Measurements from ENCODE around the gene ARF1. TPM values are rescaled to one million over a fixed set of nuclear protein-coding genes. Genes with fewer than 3 reads are reported as not detected.

ARF1 gene
- total and polyA plus RNA-seq, 5 experiments from 2014 or later: 201 to 385 (median 332) TPM

DNA sequence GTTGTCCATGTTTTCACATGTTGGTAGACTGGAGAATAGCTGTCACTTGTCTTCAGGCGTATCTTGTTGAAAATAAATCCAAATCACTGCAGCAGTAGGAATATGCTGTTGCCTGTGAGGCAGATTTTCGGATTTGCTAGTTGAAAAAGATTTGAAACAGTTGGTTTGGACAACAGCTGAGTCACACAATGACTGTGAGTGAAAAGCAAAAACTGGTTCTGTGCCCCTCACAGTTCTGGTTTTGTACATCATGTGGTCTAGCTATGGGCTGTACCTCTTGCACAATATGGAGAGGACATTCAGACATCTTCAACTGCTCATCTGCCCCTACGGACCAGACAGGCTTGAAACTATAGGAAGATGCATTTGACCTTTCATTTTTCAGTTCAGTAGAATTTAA is 1.8 kb downstream of the ARF1 start:
- peaks cover 0 to 19% (median 0%) of the 10 kb centered on the region in 3 donors for H3K36me3 Mint-ChIP-seq
- ATAC-seq (no peak), DNase-seq (no peak)
- peak overlapping the region; percentile 88 to 96 (median 94) for H3K4me3 Mint-ChIP-seq
- no peaks in the 10 kb centered on the region for H3K27me3 Mint-ChIP-seq
- H3K9me3 Mint-ChIP-seq: no peaks in the 10 kb centered on the region
- peaks cover 39 to 74% (median 68%) of the 10 kb centered on the region in 4 donors for H3K4me1 Mint-ChIP-seq
- H3K27ac Mint-ChIP-seq: peak overlapping the region; percentile 54 to 99 (median 96)
- POLR2A ChIA-PET: interaction anchor here (0.9 to 3.6 kb wide), 4 partner anchors 16 to 402 kb away, joined by 3 to 30 read pairs (median 4); partner anchors contain the start of gene MRPL55

DNA sequence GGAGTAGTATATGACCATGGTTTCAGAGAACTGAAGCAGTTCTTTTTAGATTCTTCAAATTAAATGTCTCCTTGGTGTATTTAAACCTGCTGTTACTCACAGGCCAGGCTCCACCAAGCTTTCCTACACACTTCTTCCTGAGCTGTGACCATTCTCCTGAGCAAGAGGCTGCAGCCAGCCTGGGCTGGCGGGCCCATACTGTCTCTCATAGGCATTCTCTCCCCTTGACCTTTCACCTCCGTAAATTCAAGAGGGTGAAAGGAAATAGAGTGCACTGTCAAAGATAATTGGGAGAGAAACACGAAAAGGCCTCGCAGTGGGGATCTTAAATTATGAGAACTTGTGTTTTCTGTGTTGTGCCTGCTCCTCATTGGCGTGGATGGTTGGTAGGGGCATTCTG is 2.3 kb downstream of the ARF1 start:
- POLR2A ChIA-PET: interaction anchor here (0.9 to 1.6 kb wide), 3 partner anchors 15 to 402 kb away, joined by 3 to 5 read pairs (median 4); no protein-coding TSS in a partner anchor
- Mint-ChIP-seq H3K36me3 (peaks cover 0 to 19% (median 0%) of the 10 kb centered on the region in 3 donors), H3K4me3 (peak overlapping the region; percentile 88 to 96 (median 94)), H3K27ac (peak overlapping the region; percentile 66 to 99 (median 96)), H3K4me1 (peaks cover 39 to 77% (median 71%) of the 10 kb centered on the region in 4 donors), H3K27me3 (no peaks in the 10 kb centered on the region), H3K9me3 (no peaks in the 10 kb centered on the region)
- no peak for DNase-seq
- ATAC-seq: no peak

DNA sequence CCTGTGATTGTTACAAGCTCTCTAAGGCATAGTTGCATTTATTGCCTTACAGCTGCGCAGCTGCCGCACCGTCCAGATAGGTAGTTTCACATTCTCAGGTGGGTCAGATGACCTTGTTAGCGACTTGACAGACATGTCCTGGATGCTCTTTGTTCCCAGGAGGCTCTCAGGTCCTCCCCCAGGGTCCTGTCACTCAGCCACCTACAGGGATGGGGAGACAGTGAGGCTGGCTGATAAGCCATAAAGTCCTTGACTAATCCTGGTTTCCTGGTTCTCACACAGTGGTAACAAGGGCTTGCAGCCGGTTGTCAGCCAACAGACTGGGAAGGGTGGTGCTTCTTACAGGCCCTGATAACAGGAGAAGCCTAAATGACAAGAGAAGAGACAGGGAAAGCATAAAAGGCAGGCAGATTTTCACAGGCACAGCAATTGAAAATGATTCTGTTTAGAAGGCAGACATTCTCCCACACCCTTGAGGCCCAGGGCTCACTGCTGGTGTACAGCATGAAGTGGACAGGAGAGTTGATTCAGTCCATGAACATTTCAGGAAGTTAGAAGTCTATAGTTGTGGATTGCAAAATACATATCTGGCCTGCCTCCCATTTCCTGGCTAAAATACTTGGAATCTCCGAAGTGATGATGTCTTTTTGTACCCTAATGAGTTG is 2.9 kb downstream of the ARF1 start:
- Mint-ChIP-seq H3K4me3 (peak overlapping the region; percentile 88 to 96 (median 94)), H3K9me3 (no peaks in the 10 kb centered on the region), H3K36me3 (peaks cover 0 to 19% (median 0%) of the 10 kb centered on the region in 3 donors), H3K4me1 (peaks cover 42 to 79% (median 76%) of the 10 kb centered on the region in 4 donors), H3K27me3 (no peaks in the 10 kb centered on the region), H3K27ac (peak overlapping the region; percentile 66 to 99 (median 94))
- no peak for DNase-seq
- POLR2A ChIA-PET: interaction anchor here (0.9 to 1.6 kb wide), 3 partner anchors 14 to 401 kb away, joined by 3 to 5 read pairs (median 4); no protein-coding TSS in a partner anchor
- no peak for ATAC-seq

DNA sequence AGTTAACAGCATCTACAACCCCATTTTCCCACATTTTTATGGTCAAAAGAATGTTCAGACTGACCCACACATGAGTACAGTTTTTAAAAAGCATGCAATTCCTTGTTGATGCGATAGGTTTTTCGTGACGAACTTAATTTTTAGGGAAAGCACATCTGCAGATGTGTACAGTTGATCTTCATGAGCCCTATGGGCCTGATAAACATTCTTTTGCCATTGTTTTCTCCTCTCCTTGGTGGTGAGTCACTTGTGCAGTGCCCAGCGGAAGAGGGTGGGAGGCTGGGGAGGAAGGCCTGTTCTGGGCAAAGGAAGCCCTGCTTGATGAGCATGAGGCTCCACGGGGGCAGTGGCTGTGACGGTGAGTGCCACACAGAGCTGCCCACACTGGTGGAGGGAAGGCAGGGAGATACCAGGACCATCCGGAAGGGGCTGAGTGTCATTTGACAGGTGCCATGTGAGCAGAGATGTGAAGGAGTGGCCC is 5.3 kb downstream of the ARF1 start:
- POLR2A ChIA-PET: interaction anchor here (1.1 kb wide), 2 partner anchors 17 to 33 kb away, joined by 3 read pairs; no protein-coding TSS in a partner anchor
- Mint-ChIP-seq H3K4me3 (peak overlapping the region; percentile 43 to 88 (median 79)), H3K27ac (peak overlapping the region; percentile 82 to 91 (median 88)), H3K36me3 (peaks cover 0 to 29% (median 0%) of the 10 kb centered on the region in 3 donors), H3K9me3 (no peaks in the 10 kb centered on the region), H3K27me3 (no peaks in the 10 kb centered on the region), H3K4me1 (peaks cover 51 to 96% (median 93%) of the 10 kb centered on the region in 4 donors)
- DNase-seq: peak in 1 of 10 donors; percentile 48
- no peak for ATAC-seq

DNA sequence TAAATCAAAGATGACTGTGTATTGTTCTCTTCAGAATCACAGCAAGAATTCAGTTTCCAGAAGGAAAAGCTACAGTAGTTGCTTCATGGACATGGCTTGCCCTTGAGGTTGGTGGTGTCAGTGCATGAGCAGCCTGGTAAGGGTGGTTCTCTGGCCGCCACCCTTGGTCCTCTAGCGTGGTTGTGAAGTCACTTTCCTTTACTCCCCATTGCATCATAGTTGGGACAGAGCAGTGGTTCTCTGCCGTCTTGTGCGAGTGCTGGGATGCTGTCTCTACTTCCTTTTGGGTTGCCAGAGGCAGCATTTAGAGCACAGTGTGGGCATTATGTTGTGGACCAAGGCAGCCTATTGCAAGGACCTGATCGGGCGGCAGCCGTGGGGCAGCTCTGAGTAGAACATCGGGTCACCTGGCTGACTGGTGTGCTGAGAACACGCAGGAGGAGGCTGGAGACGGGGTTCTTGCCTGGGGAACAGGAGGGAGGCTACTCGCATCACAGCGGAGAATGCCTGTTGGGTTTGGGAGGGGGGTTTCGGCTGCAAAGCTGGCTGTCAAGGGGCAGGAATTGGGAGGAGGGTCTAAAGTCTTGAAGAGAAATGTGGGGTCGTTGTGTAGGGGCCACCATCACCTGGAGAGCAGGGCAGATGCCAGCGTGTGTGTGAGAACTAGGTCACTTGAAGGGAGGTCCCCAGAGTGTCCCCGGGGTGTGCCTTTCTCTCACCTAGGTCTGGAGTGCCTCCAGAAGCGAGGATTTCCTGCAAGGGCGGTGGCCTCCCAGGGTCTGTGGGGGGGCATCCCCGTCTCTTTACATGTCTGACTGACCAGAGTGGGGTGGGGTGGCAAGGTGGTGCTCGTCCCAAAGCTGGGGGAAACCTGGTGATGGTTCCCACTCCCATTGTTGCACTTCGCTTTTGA is 6.3 kb downstream of the ARF1 start:
- Mint-ChIP-seq H3K9me3 (no peaks in the 10 kb centered on the region), H3K4me1 (peaks cover 50 to 93% (median 89%) of the 10 kb centered on the region in 4 donors), H3K27ac (peak overlapping the region; percentile 82 to 91 (median 88)), H3K36me3 (peaks cover 0 to 30% (median 0%) of the 10 kb centered on the region in 3 donors), H3K4me3 (peak overlapping the region; percentile 28 to 88 (median 74)), H3K27me3 (no peaks in the 10 kb centered on the region)
- POLR2A ChIA-PET: interaction anchor here (1.1 to 2.7 kb wide), 2 partner anchors 11 to 16 kb away, joined by 3 to 7 read pairs; no protein-coding TSS in a partner anchor
- ATAC-seq (peak in 1 of 2 donors; percentile 15), DNase-seq (peak in 1 of 10 donors; percentile 59)

DNA sequence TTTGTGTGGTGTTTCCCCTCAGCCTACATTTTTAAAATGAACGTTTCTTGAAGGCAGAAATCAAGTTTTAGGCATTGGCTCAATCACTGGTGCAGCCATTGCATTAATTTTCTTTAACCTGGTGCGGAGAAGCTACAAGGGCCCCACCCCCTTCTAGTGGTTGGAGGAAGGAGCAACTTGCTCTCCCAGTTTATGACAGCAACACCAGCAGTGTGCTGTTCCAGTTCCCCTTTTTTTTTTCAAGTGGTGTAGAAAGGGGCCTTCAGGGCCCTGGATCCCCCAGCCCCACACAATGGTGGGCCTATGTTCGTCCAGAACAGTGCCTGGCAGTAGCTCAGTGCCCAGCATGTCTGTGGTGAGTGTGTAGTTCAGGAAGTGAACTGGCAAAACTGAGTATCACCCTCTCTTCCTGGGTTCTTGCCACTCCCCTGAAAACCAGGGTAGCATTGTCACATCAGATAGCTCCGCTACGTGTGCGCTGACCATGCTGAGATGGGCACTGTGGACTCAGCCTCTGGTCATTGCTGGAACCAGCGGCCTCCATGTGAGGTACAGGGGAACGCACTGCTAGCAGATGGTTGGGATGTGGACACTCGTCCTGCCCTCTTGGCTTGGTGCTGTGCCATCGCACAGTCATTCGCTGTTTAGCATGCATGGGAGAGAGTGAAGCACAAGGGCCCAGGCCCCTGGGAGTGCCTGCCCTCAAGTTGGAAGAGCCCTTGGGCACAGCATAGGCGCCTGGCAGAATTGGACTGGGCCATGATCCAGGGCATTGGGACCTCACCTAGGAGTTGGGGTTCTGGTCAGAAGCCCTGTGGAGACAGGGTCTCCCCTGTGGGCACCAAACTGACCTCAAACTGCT is 7.2 kb downstream of the ARF1 start:
- H3K36me3 Mint-ChIP-seq: peaks cover 2 to 32% (median 6%) of the 10 kb centered on the region in 3 donors
- peaks cover 43 to 89% (median 83%) of the 10 kb centered on the region in 4 donors for H3K4me1 Mint-ChIP-seq
- H3K4me3 Mint-ChIP-seq: peak overlapping the region; percentile 28 to 88 (median 74)

DNA sequence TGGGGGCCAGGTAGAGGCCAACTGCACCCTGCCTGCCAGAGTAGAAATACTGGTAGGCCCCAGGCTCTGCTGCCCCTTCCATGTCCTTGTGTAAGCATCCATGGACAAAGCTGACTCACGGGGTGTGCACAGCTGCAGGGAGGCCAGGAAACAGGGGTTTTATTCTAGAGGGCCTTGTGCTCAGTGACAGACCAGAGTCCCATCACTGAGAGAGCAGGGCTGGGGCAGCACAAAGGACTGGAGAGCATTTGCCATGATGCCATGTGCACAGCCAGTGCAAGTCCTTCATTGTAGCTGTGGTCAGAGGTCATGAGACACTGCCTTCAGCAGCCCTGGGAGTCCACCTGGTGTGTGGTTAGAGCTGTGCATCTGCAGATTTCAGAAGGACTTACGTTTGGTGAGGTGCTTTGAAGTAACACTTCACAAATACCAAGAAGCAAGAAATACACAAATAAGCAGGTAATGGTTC is 8.1 kb downstream of the ARF1 start:
- H3K27ac Mint-ChIP-seq: peak overlapping the region; percentile 28 to 91 (median 74)
- peaks cover 6 to 37% (median 11%) of the 10 kb centered on the region in 3 donors for H3K36me3 Mint-ChIP-seq
- H3K4me1 Mint-ChIP-seq: peaks cover 42 to 88% (median 83%) of the 10 kb centered on the region in 4 donors
- ATAC-seq (peak; percentile 8 to 15), DNase-seq (peak in 1 of 10 donors; percentile 55)
- POLR2A ChIA-PET: interaction anchor here (2.4 to 2.7 kb wide), 2 partner anchors 8 to 9 kb away, joined by 7 to 11 read pairs; partner anchors contain the start of gene ARF1
- no peaks in the 10 kb centered on the region for H3K27me3 Mint-ChIP-seq
- H3K9me3 Mint-ChIP-seq: peaks cover 0 to 14% (median 7%) of the 10 kb centered on the region in 9 donors
- H3K4me3 Mint-ChIP-seq: peak overlapping the region; percentile 12 to 88 (median 70)

More for the DNA sequence above, 7.2 kb downstream of the ARF1 start:
- H3K9me3 Mint-ChIP-seq: peaks cover 0 to 7% (median 3%) of the 10 kb centered on the region in 9 donors
- peak overlapping the region; percentile 53 to 91 (median 87) for H3K27ac Mint-ChIP-seq
- POLR2A ChIA-PET: interaction anchor here (0.7 to 2.7 kb wide), 2 partner anchors 10 to 41 kb away, joined by 3 to 7 read pairs; no protein-coding TSS in a partner anchor
- H3K27me3 Mint-ChIP-seq: no peaks in the 10 kb centered on the region
- peak in 1 of 10 donors; percentile 58 for DNase-seq
- peak; percentile 32 to 41 for ATAC-seq

DNA sequence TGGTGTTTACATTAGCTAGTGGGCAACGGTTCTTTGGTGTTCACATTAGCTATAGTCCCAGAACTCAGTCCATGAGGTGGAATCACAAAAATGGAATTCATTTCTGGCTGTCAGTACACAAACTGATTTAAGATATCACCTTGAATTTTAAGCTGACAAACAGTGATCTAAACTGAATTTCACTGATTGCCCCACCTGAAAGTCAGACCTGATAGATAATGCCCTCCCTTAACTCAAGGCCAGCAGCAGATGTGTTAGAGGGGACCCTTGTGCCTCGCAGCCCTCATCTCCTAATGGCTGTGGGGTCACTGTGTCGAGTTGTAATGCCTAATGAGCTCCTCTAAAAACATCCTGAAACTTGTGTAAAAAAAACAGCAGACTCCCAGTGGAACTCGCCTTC is 8.6 kb downstream of the ARF1 start:
- no peaks in the 10 kb centered on the region for H3K27me3 Mint-ChIP-seq
- peaks cover 6 to 41% (median 14%) of the 10 kb centered on the region in 3 donors for H3K36me3 Mint-ChIP-seq
- H3K9me3 Mint-ChIP-seq: peaks cover 0 to 14% (median 7%) of the 10 kb centered on the region in 9 donors
- peak overlapping the region; percentile 47 to 88 (median 84) for H3K27ac Mint-ChIP-seq
- peaks cover 46 to 88% (median 84%) of the 10 kb centered on the region in 4 donors for H3K4me1 Mint-ChIP-seq
- POLR2A ChIA-PET: interaction anchor here (2.4 to 2.7 kb wide), 2 partner anchors 9 kb away, joined by 7 to 11 read pairs; partner anchors contain the start of gene ARF1
- peak overlapping the region in 9 of 10 donors; percentile 3 to 88 (median 62) for H3K4me3 Mint-ChIP-seq
- DNase-seq: no peak
- ATAC-seq: no peak

DNA sequence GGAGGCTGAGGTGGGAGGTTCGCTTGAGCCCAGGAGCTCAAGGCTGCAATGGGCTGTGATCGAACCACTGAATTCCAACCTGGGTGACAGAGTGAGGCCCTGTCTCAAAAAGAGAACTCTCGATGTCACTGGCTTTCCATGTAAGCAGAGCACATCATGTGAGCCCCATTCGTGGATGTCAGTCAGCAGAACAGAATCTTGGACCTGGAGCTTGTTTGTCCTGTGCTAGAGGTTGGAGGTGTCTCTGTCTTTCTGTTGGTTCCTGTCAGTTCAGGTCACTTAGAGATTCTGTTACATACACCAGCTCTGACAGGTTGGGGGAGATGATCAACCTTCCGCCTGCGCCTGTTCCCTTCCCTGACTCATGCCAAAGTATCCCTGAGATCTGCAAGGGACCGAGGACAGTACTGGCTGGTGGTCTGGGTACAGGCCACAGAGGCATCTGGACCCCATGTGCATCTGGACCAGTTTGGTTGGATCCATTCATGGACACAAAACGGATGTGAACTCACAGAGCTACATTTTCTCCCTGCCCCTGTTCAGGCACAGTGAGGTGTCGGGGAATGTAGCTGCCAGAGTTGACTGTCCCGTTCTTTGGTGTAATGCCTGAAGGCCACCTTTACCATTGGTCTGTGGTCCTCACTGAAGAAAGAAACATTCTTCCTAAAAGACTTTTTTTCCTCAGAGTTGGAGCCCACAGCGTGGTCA is 10.0 kb downstream of the ARF1 start:
- H3K36me3 Mint-ChIP-seq: peaks cover 6 to 44% (median 14%) of the 10 kb centered on the region in 3 donors
- no peak for DNase-seq
- H3K9me3 Mint-ChIP-seq: peaks cover 0 to 14% (median 7%) of the 10 kb centered on the region in 9 donors
- H3K27ac Mint-ChIP-seq: peak overlapping the region in 9 of 10 donors; percentile 11 to 88 (median 51)
- H3K4me3 Mint-ChIP-seq: peak overlapping the region in 6 of 10 donors; percentile 3 to 88 (median 15)
- peaks cover 40 to 83% (median 74%) of the 10 kb centered on the region in 4 donors for H3K4me1 Mint-ChIP-seq
- POLR2A ChIA-PET: interaction anchor here (1.0 to 2.4 kb wide), 2 partner anchors 10 to 14 kb away, joined by 3 to 11 read pairs; partner anchors contain the start of gene ARF1
- H3K27me3 Mint-ChIP-seq: no peaks in the 10 kb centered on the region
- ATAC-seq: no peak
